Heart left ventricle (tissue), 16 donors: Measurements from ENCODE around the gene TMEM181. TPM values are rescaled to one million over a fixed set of nuclear protein-coding genes. Genes with fewer than 3 reads are reported as not detected.
"Not testable (repeated sequence)": the region's sequence is repeated elsewhere in the genome, so short reads cannot be mapped to it uniquely, and the experiment has no call there.

ENCODE experiments used
- ATAC-seq, 4 donors: fragments of 200-7000 bp; cut with Tn5 transposase; one replicate each; pipeline ENCODE4 v1.9.1; 2020 to 2022; ENCODE audit warnings: moderate library complexity in 4 of 4, mild to moderate bottlenecking in 3 of 4, moderate number of reproducible peaks in 1 of 4
- DNase-seq, 5 donors: peaks; one replicate each; pipeline ENCODE4 v3.0.0-alpha.2; 2020
- H3K27ac ChIP-seq, 12 donors: fragments of 200-600 bp; sonication (generic) in 4 of 12; one replicate each; pipeline versions ENCODE4 v1.5.0 to v1.8.0; 2016 to 2022; ENCODE audit warnings: mild to moderate bottlenecking in 2 of 12
- H3K27me3 ChIP-seq, 9 donors: fragments of 200-600 bp; sonication (generic) in 2 of 9; one replicate each; pipeline versions ENCODE4 v1.5.1 to v1.8.0; 2016 to 2022; ENCODE audit warnings: mild to moderate bottlenecking in 3 of 9
- H3K36me3 ChIP-seq, 9 donors: fragments of 200-600 bp; sonication (generic) in 2 of 9; one replicate each; pipeline versions ENCODE4 v1.5.0 to v1.8.0; 2018 to 2022; ENCODE audit warnings: mild to moderate bottlenecking in 2 of 9
- H3K4me1 ChIP-seq, 12 donors: fragments of 200-600 bp; sonication (generic) in 4 of 12; one replicate each; pipeline versions ENCODE4 v1.5.0 to v1.8.0; 2016 to 2022; ENCODE audit warnings: mild to moderate bottlenecking in 3 of 12
- H3K4me3 ChIP-seq, 12 donors: fragments of 200-600 bp; sonication (generic) in 4 of 12; one replicate each; pipeline versions ENCODE4 v1.5.0 to v1.8.0; 2017 to 2022; ENCODE audit warnings: mild to moderate bottlenecking in 9 of 12, moderate library complexity in 4 of 12
- H3K9me3 ChIP-seq, 12 donors: fragments of 200-600 bp; sonication (generic) in 4 of 12; one replicate each; pipeline versions ENCODE4 v1.5.0 to v1.8.0; 2016 to 2022; ENCODE audit warnings: mild to moderate bottlenecking in 1 of 12
- CTCF ChIP-seq, 12 donors: fragments of 200-600 bp; sonication (generic) in 4 of 12; IDR thresholded peaks; one replicate each; pipeline versions ENCODE4 v1.5.0 to v1.8.0; 2018 to 2022; ENCODE audit warnings: antibody characterized with exemption in 12 of 12, mild to moderate bottlenecking in 5 of 12
- POLR2A ChIP-seq, 2 donors: fragments of 450-650 bp; IDR thresholded peaks; one replicate each; pipeline ENCODE4 v1.6.1; 2017; ENCODE audit warnings: antibody characterized with exemption in 2 of 2, mild to moderate bottlenecking in 2 of 2, moderate library complexity in 2 of 2
- WGBS, 4 donors: extraction: QIAGEN DNeasy Blood & Tissue Kit in 2 of 4; methylation state at CpG; one replicate each; pipeline versions ENCODE4 v1.1.5 to v1.1.7; 2013 to 2018; 5-methylcytosine and 5-hydroxymethylcytosine counted together
- intact Hi-C, 10 donors: fragments of 100-400 bp; cut with DNase I; formaldehyde crosslinking; loops; one replicate each; pipeline versions ENCODE4 v1.11.1 to v1.14.2; 2022
- polyA plus RNA-seq, 2 donors: library from polyadenylated mRNA; stranded (reverse); fragments of 200-250 nt; gene quantifications; one replicate each; pipeline ENCODE4 v1.2.3, GENCODE V29; 2013
- total RNA-seq, 9 donors: library from RNA; depleted of rRNA in 2 of 9; stranded (reverse); fragments of >200 nt in 2 of 9; fragmentation: NEBNext Ultra II Directional in 3 of 9; extraction: Animal tissue kit (Norgen Biotek cat#: 25700) in 3 of 9; gene quantifications; one replicate each; pipeline versions ENCODE4 v1.1.0 to v1.2.4, GENCODE V29; 2016 to 2023
- donor health status: ischemic (EF 13 %, LVEDD 7.1; RV severe dilation, severe dysfunction).
- donor health status: healthy with polysubstance abuse.
- donor health status: DM: no; HTN: yes; CAD: no.
- donor health status: DM: no; HTN: no; CAD: no.
- donor health status: ischemic (EF 25% LVEDD 6.9; RV normal size, moderate dysfunction).
- donor health status: ischemic (EF 25% LVEDD 5.7; RV mildly dilated, moderate dysfunction).
- donor health status: healthy.
- donor health status: DM: yes; HTN: yes; CAD: no.
- donor health status: ischemic (EF 35%, LVEDD 5.7; RV mildly dilated, moderate dysfunction).
- donor health status: nonischemic (EF 11% LVEDD 7.7; RV severe dilation, severe dysfunction).
- donor health status: DM: yes; HTN: yes; CAD: no.
- donor health status: PGD.
- donor health status: ischemic (EF 29% LVEDD 5.4; RV normal size, mild dysfunction).
- donor health status: nonischemic (EF 23%, LVEDD 6.1; RV moderate dilation, normal function).

Gene TMEM181
- total and polyA plus RNA-seq, 11 donors: 4.3 to 14.3 (median 10.1) TPM

- H3K4me1 ChIP-seq: peaks cover 0 to 54% (median 18%) of the 10 kb centered on the region in 12 donors
- H3K4me3 ChIP-seq: no peak overlapping the region
- ATAC-seq (no peak), DNase-seq (no peak)
- intact Hi-C loops: loop anchor here in 2 of 10 donors (5.0 kb wide), 1 partner anchor 36 kb away; no protein-coding TSS in a partner anchor
- H3K9me3 ChIP-seq: no peaks in the 10 kb centered on the region
- TF ChIP-seq CTCF (IDR thresholded peaks at IDR 0.05): no peak
- no peak for TF ChIP-seq POLR2A (IDR thresholded peaks at IDR 0.05)
- H3K27ac ChIP-seq: peak overlapping the region in 2 of 12 donors; percentile 80 to 93
- WGBS, 4 donors: 87 to 89% (median 88%) methylated on average over 21 to 22 of the region's 22 CpGs
- no peaks in the 10 kb centered on the region for H3K36me3 ChIP-seq
- H3K27me3 ChIP-seq: no peaks in the 10 kb centered on the region
Measured at GRCh38 chr6:158655569-158656450, 95.9 kb downstream of the TMEM181 start.

GRCh38 chr6:158656986-158657385 is 97.1 kb downstream of the TMEM181 start:
- not testable (repeated sequence) for DNase-seq, H3K27me3 ChIP-seq, H3K9me3 ChIP-seq, H3K36me3 ChIP-seq, H3K4me3 ChIP-seq, ATAC-seq, H3K27ac ChIP-seq
- intact Hi-C loops: loop anchor here in 2 of 10 donors (5.0 kb wide), 1 partner anchor 35 kb away; no protein-coding TSS in a partner anchor
- H3K4me1 ChIP-seq: peaks cover 0 to 54% (median 18%) of the 10 kb centered on the region in 12 donors
- WGBS, 4 donors: 86 to 94% (median 91%) methylated on average over 9 of the region's 9 CpGs

- no peak for ATAC-seq
- H3K27me3 ChIP-seq: no peaks in the 10 kb centered on the region
- WGBS, 4 donors: 50 to 69% (median 58%) methylated on average over 10 of the region's 10 CpGs
- peaks cover 0 to 4% (median 0%) of the 10 kb centered on the region in 9 donors for H3K36me3 ChIP-seq
- no peak overlapping the region for H3K4me3 ChIP-seq
- no peaks in the 10 kb centered on the region for H3K9me3 ChIP-seq
- DNase-seq: no peak
- TF ChIP-seq CTCF (IDR thresholded peaks at IDR 0.05) (peak in 8 of 12 donors; percentile 18 to 51 (median 33)), POLR2A (IDR thresholded peaks at IDR 0.05) (no peak)
- intact Hi-C loops: no loop called here
- no peak overlapping the region for H3K27ac ChIP-seq
- H3K4me1 ChIP-seq: peaks cover 0 to 39% (median 1%) of the 10 kb centered on the region in 12 donors
Measured at GRCh38 chr6:158660333-158660754, 100.5 kb downstream of the TMEM181 start.

- Histone ChIP-seq H3K4me3 (no peak overlapping the region), H3K27me3 (no peaks in the 10 kb centered on the region), H3K27ac (no peak overlapping the region), H3K9me3 (no peaks in the 10 kb centered on the region), H3K36me3 (peaks cover 0 to 8% (median 0%) of the 10 kb centered on the region in 9 donors), H3K4me1 (peaks cover 0 to 34% (median 0%) of the 10 kb centered on the region in 12 donors)
- DNase-seq (no peak), ATAC-seq (no peak)
- intact Hi-C loops: no loop called here
- WGBS, 4 donors: 92 to 95% (median 93%) methylated on average over 3 of the region's 3 CpGs
- TF ChIP-seq CTCF (IDR thresholded peaks at IDR 0.05) (no peak), POLR2A (IDR thresholded peaks at IDR 0.05) (no peak)
Measured at GRCh38 chr6:158661156-158661685, 101.3 kb downstream of the TMEM181 start.
